Nephron (organoid): Measurements from ENCODE around the gene MGAT4C.

Experiments
- H3K27ac Mint-ChIP-seq, 3 experiments: 2 replicates each; pipeline ENCODE4 v1.8.0; 2020; ENCODE audit warnings: mixed read lengths in 3 of 3, mild to moderate bottlenecking in 2 of 3, moderate library complexity in 1 of 3
- H3K27me3 Mint-ChIP-seq: 2 replicates; pipeline ENCODE4 v1.8.0; 2021; ENCODE audit warnings: low read depth, mild to moderate bottlenecking, moderate library complexity, mixed read lengths
- H3K36me3 Mint-ChIP-seq: 2 replicates; pipeline ENCODE4 v1.8.0; 2020; ENCODE audit warnings: low read depth, mixed read lengths
- H3K4me1 Mint-ChIP-seq: 2 replicates; pipeline ENCODE4 v1.8.0; 2020; ENCODE audit warnings: mixed read lengths
- H3K4me3 Mint-ChIP-seq, 3 experiments: 2 replicates each; pipeline ENCODE4 v1.8.0; 2020; ENCODE audit warnings: mild to moderate bottlenecking in 3 of 3, mixed read lengths in 3 of 3, moderate library complexity in 2 of 3
- H3K9me3 Mint-ChIP-seq: 2 replicates; pipeline ENCODE4 v1.8.0; 2020; ENCODE audit warnings: mixed read lengths
- TF ChIP-seq, protein P1 (sequence below), 3 experiments: fragments of 200-600 bp; sonication (generic); IDR thresholded peaks; one replicate each; pipeline ENCODE4 v1.5.0; 2021; ENCODE audit warnings: antibody characterized with exemption in 3 of 3; ENCODE audit not compliant: unreplicated experiment in 3 of 3

MGAT4C gene

DNA sequence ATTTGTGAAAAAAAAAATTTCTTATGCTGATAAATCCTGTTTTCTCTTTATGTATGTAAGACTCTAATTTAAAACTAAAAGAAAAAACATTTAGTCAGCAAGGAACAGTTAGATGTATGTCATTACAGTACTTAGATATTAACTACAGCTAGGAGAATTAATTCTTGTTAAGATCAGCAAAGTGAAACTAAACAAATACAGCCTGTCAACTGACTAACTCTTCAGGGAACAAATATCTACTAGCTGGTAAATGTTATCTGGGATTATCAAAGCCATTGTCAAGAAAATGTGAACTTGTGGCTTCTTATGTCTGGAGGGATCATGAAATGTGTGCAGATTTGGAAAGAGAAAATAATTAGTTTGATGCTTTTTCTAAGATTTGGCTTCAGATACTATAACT is 27.5 kb downstream of the MGAT4C start:
- Mint-ChIP-seq H3K9me3 (peaks cover 24% of the 10 kb centered on the region), H3K36me3 (peaks cover 15% of the 10 kb centered on the region), H3K27me3 (no peaks in the 10 kb centered on the region), H3K4me3 (no peak overlapping the region), H3K27ac (peak overlapping the region in 2 of 3 experiments; percentile 8 to 13), H3K4me1 (peaks cover 22% of the 10 kb centered on the region)
- TF ChIP-seq, protein P1, sequence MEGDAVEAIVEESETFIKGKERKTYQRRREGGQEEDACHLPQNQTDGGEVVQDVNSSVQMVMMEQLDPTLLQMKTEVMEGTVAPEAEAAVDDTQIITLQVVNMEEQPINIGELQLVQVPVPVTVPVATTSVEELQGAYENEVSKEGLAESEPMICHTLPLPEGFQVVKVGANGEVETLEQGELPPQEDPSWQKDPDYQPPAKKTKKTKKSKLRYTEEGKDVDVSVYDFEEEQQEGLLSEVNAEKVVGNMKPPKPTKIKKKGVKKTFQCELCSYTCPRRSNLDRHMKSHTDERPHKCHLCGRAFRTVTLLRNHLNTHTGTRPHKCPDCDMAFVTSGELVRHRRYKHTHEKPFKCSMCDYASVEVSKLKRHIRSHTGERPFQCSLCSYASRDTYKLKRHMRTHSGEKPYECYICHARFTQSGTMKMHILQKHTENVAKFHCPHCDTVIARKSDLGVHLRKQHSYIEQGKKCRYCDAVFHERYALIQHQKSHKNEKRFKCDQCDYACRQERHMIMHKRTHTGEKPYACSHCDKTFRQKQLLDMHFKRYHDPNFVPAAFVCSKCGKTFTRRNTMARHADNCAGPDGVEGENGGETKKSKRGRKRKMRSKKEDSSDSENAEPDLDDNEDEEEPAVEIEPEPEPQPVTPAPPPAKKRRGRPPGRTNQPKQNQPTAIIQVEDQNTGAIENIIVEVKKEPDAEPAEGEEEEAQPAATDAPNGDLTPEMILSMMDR (IDR thresholded peaks at IDR 0.05; ENCODE audit: unreplicated experiment in 3 of 3): no peak

DNA sequence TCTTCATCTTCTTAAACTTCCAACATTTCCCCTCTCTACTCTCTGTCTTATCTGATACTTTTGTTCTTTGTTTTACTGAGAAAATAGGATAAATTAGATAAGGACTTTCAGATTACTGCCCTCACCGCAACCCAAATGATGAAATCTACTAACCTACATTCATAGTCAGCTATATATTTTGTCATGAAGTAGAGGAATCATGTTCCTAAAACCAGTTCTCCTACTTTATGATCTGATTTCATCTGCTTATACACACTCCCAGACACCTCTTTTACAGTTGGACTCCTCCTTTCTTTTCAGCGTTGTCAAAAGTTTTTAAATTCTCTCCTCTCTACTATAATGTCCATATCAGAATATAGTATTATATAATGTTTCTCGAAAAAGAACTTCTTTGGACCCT is 29.7 kb downstream of the MGAT4C start:
- no peak overlapping the region for H3K27ac Mint-ChIP-seq
- H3K9me3 Mint-ChIP-seq: peaks cover 24% of the 10 kb centered on the region
- no peak overlapping the region for H3K4me3 Mint-ChIP-seq
- H3K27me3 Mint-ChIP-seq: no peaks in the 10 kb centered on the region
- H3K4me1 Mint-ChIP-seq: peaks cover 15% of the 10 kb centered on the region
- H3K36me3 Mint-ChIP-seq: peaks cover 15% of the 10 kb centered on the region
- TF ChIP-seq, protein P1 (IDR thresholded peaks at IDR 0.05; ENCODE audit: unreplicated experiment in 3 of 3): no peak

DNA sequence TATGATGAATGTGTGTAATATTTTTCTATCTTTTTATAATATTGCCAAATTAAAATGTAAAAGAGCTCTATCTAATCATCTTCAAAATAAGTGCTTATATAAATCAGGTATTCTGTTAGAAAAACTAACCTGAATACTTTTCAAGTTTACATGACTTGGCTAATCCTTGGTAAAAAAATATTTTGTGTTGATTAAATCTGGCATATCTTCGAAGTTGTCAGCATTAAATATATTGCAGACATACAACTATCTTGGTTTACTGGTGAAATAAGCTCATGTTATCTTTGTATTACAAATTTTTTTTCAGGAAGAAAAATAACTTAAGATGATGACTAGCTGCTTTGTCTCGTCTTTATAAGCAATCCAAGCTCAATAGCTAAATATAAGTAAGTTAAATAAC is 39.6 kb downstream of the MGAT4C start:
- Mint-ChIP-seq H3K4me3 (no peak overlapping the region), H3K27me3 (no peaks in the 10 kb centered on the region), H3K4me1 (peaks cover 5% of the 10 kb centered on the region)

DNA sequence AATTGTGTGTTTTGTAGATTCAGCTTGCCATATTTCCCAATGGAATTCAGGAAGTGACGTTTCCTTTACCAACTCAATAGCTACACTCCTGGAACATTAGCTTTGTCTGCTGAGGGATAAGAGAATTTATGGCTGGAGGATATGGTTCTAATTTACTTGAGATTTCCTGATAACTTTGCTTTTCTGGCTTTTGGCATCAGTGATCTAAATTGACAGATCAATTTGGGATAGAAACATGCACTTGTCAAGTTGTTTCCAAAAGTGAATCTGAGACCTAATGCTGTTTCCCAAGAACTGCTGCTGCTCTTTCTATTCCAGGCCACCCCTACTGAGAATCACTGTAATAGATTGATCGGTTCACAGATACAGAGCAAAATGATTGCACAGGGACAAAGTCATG is 43.2 kb downstream of the MGAT4C start:
- no peaks in the 10 kb centered on the region for H3K27me3 Mint-ChIP-seq
- no peak overlapping the region for H3K27ac Mint-ChIP-seq

More for the DNA sequence above, 39.6 kb downstream of the MGAT4C start:
- H3K27ac Mint-ChIP-seq: peak overlapping the region in 2 of 3 experiments; percentile 32 to 56
- H3K36me3 Mint-ChIP-seq: no peaks in the 10 kb centered on the region
- no peaks in the 10 kb centered on the region for H3K9me3 Mint-ChIP-seq
- TF ChIP-seq, protein P1 (IDR thresholded peaks at IDR 0.05; ENCODE audit: unreplicated experiment in 3 of 3): no peak

DNA sequence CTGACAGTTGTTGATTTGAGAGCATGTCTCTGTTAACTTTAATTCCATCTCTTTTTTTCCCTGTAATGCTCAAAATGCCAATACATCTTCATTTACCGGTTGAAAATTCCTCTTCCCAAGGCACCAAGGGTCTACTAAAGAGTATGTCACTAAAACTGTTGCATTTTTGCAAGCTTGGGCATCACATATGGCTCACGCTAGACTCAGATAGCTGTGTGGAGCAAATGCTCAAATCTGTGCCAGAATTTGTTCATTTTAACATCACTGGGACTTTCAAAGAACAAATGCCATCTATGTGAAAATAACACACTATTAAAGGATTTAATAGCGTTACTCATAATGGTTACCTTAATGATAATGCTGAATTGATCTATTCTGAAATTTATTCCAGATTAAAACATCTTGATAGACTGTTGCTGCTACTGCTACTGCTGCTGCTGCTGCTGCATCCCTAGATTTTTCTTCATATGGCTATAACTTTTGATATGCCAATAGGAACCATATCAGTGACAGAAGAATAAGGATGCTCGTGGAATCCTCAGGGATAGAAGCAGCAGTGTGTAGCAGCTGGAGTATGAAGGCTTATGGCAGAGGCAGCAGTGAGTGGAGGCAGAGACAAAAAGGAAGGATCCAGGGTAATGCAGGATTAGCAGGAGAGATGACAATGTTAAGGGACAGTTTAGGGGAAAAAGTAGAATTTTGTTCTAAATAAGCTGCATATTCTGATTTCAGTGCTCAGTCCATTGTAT is 57.3 kb downstream of the MGAT4C start:
- Mint-ChIP-seq H3K4me3 (no peak overlapping the region), H3K9me3 (no peaks in the 10 kb centered on the region), H3K36me3 (no peaks in the 10 kb centered on the region)

More for the DNA sequence above, 43.2 kb downstream of the MGAT4C start:
- TF ChIP-seq, protein P1 (IDR thresholded peaks at IDR 0.05; ENCODE audit: unreplicated experiment in 3 of 3): no peak
- H3K9me3 Mint-ChIP-seq: no peaks in the 10 kb centered on the region
- no peaks in the 10 kb centered on the region for H3K36me3 Mint-ChIP-seq
- no peak overlapping the region for H3K4me3 Mint-ChIP-seq
- H3K4me1 Mint-ChIP-seq: peaks cover 5% of the 10 kb centered on the region

More for the DNA sequence above, 57.3 kb downstream of the MGAT4C start:
- no peaks in the 10 kb centered on the region for H3K4me1 Mint-ChIP-seq
- no peak overlapping the region for H3K27ac Mint-ChIP-seq
- no peaks in the 10 kb centered on the region for H3K27me3 Mint-ChIP-seq
- TF ChIP-seq, protein P1 (IDR thresholded peaks at IDR 0.05; ENCODE audit: unreplicated experiment in 3 of 3): no peak
